ENCODE measurements around the gene KY. TPM values are rescaled to one million over a fixed set of nuclear protein-coding genes. Genes with fewer than 3 reads are reported as not detected.
A peak's percentile ranks its signal among the peaks of the same experiment; 100 is the strongest.

Gene KY
- total RNA-seq, 1 donor from 2014 or later = 3.7 TPM

- no peak for DNase-seq (ENCODE audit: extremely low spot score in 2 of 2)
- no peaks in the 10 kb centered on the region for H3K4me1 ChIP-seq
- H3K36me3 ChIP-seq = no peaks in the 10 kb centered on the region
- H3K27me3 ChIP-seq = no peaks in the 10 kb centered on the region
- H3K27ac ChIP-seq = no peak overlapping the region
- TF ChIP-seq POLR2AphosphoS5 (IDR thresholded peaks at IDR 0.05; ENCODE audit: insufficient read depth in 1 of 2, low read depth in 1 of 2) (no peak), POLR2A (IDR thresholded peaks at IDR 0.05) (no peak), CTCF (IDR thresholded peaks at IDR 0.05) (no peak)
- intact Hi-C loops (cut with DNase I) = loop anchor here (5.0 kb wide), 1 partner anchor 1823 kb away; no protein-coding TSS in a partner anchor
- no peak overlapping the region for H3K4me3 ChIP-seq
- H3K9me3 ChIP-seq = no peaks in the 10 kb centered on the region
These were observed 39.4 kb upstream of the KY start for GRCh38 chr3:134690226-134690625.

- no peak overlapping the region for H3K27ac ChIP-seq
- DNase-seq (ENCODE audit: extremely low spot score in 2 of 2) = no peak
- intact Hi-C loops (cut with DNase I) = no loop called here
- H3K36me3 ChIP-seq = no peaks in the 10 kb centered on the region
- no peaks in the 10 kb centered on the region for H3K27me3 ChIP-seq
- TF ChIP-seq CTCF (IDR thresholded peaks at IDR 0.05) (no peak), POLR2A (IDR thresholded peaks at IDR 0.05) (no peak), POLR2AphosphoS5 (IDR thresholded peaks at IDR 0.05; ENCODE audit: insufficient read depth in 1 of 2, low read depth in 1 of 2) (no peak)
- H3K9me3 ChIP-seq = no peaks in the 10 kb centered on the region
- no peak overlapping the region for H3K4me3 ChIP-seq
- no peaks in the 10 kb centered on the region for H3K4me1 ChIP-seq
These were observed 36.8 kb upstream of the KY start for GRCh38 chr3:134687642-134688041.

GRCh38 chr3:134685929-134686802 is 35.3 kb upstream of the KY start:
- intact Hi-C loops (cut with DNase I) = no loop called here
- H3K4me1 ChIP-seq = peaks cover 9% of the 10 kb centered on the region
- H3K36me3 ChIP-seq = no peaks in the 10 kb centered on the region
- H3K9me3 ChIP-seq = no peaks in the 10 kb centered on the region
- no peak overlapping the region for H3K27ac ChIP-seq
- no peak for TF ChIP-seq CTCF (IDR thresholded peaks at IDR 0.05)
- TF ChIP-seq POLR2A (IDR thresholded peaks at IDR 0.05) = no peak
- TF ChIP-seq POLR2AphosphoS5 (IDR thresholded peaks at IDR 0.05; ENCODE audit: insufficient read depth in 1 of 2, low read depth in 1 of 2) = no peak
- DNase-seq (ENCODE audit: extremely low spot score in 2 of 2) = no peak
- no peak overlapping the region for H3K4me3 ChIP-seq
- no peaks in the 10 kb centered on the region for H3K27me3 ChIP-seq

- Histone ChIP-seq H3K36me3 (no peaks in the 10 kb centered on the region), H3K9me3 (no peaks in the 10 kb centered on the region), H3K4me1 (peaks cover 12% of the 10 kb centered on the region), H3K4me3 (no peak overlapping the region), H3K27me3 (no peaks in the 10 kb centered on the region), H3K27ac (no peak overlapping the region)
- no peak for TF ChIP-seq CTCF (IDR thresholded peaks at IDR 0.05)
- TF ChIP-seq POLR2AphosphoS5 (IDR thresholded peaks at IDR 0.05; ENCODE audit: insufficient read depth in 1 of 2, low read depth in 1 of 2) = no peak
- no peak for TF ChIP-seq POLR2A (IDR thresholded peaks at IDR 0.05)
- intact Hi-C loops (cut with DNase I) = no loop called here
- DNase-seq (ENCODE audit: extremely low spot score in 2 of 2) = no peak
These were observed 31.5 kb upstream of the KY start for GRCh38 chr3:134682196-134682880.

- Histone ChIP-seq H3K27me3 (no peaks in the 10 kb centered on the region), H3K36me3 (no peaks in the 10 kb centered on the region), H3K4me3 (no peak overlapping the region), H3K4me1 (peaks cover 12% of the 10 kb centered on the region), H3K9me3 (no peaks in the 10 kb centered on the region), H3K27ac (peak overlapping the region; percentile 14)
- DNase-seq (ENCODE audit: extremely low spot score in 2 of 2) = no peak
- intact Hi-C loops (cut with DNase I) = no loop called here
- TF ChIP-seq POLR2A (IDR thresholded peaks at IDR 0.05) (no peak), CTCF (IDR thresholded peaks at IDR 0.05) (no peak), POLR2AphosphoS5 (IDR thresholded peaks at IDR 0.05; ENCODE audit: insufficient read depth in 1 of 2, low read depth in 1 of 2) (no peak)
These were observed 30.7 kb upstream of the KY start for GRCh38 chr3:134681522-134681900.

All from vagina (tissue), 2 donors.